ENCODE results near the gene VPS37B. TPM values are rescaled to one million over a fixed set of nuclear protein-coding genes. Genes with fewer than 3 reads are reported as not detected.
A peak's percentile ranks its signal among the peaks of the same experiment; 100 is the strongest.

VPS37B gene
- total RNA-seq, 1 experiment from 2014 or later, result not detected

DNA sequence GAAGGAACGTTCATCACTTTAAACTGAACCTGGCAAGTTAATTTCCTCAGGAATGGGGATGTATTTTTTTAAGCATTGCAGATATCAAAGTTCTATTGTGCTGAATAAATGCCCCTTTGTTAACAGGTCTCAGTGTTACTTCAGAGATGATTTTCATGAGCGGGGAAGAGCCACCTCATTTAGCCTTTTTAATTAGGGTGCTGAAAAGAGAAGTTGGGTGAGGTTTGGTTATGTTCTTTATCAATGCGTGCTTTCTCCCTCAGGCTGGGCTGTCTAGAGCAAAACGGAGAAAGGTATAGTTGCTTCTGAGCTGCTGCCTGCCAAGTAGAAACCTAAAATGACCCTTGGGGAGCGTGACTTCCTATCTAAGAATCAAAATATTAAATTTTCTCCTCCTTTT lies 68.7 kb downstream of the VPS37B start:
- peak; percentile 45 for DNase-seq
- peak overlapping the region; percentile 58; the same call in 1 of the 2 replicates for H2AFZ ChIP-seq (ENCODE audit: low read length)
- no peaks in the 10 kb centered on the region for H3K9me3 ChIP-seq (ENCODE audit: low read length)
- H3K4me2 ChIP-seq (ENCODE audit: low read depth, low read length, poor library complexity, severe bottlenecking), result peak overlapping the region; percentile 59
- H3K9ac ChIP-seq (ENCODE audit: low read length), result peak overlapping the region; percentile 25; the same call in 1 of the 2 replicates
- H3K4me1 ChIP-seq (ENCODE audit: low read length), result peaks cover 34% of the 10 kb centered on the region
- H3K79me2 ChIP-seq (ENCODE audit: low read length), result no peaks in the 10 kb centered on the region
- H4K20me1 ChIP-seq (ENCODE audit: insufficient read depth, low read depth, low read length), result no peaks in the 10 kb centered on the region
- H3K9me2 ChIP-seq (replicated peaks; ENCODE audit: insufficient read depth, low read length), result no peaks in the 10 kb centered on the region
- peak overlapping the region; percentile 33; the same call in 1 of the 2 replicates for H3K4me3 ChIP-seq (ENCODE audit: low read length)
- H3K27ac ChIP-seq (ENCODE audit: low read length), result peak overlapping the region; percentile 30; the same call in 1 of the 2 replicates
- no peaks in the 10 kb centered on the region for H3K36me3 ChIP-seq (ENCODE audit: insufficient read depth, low read length)
- H3K27me3 ChIP-seq (ENCODE audit: low read length), result no peaks in the 10 kb centered on the region

DNA sequence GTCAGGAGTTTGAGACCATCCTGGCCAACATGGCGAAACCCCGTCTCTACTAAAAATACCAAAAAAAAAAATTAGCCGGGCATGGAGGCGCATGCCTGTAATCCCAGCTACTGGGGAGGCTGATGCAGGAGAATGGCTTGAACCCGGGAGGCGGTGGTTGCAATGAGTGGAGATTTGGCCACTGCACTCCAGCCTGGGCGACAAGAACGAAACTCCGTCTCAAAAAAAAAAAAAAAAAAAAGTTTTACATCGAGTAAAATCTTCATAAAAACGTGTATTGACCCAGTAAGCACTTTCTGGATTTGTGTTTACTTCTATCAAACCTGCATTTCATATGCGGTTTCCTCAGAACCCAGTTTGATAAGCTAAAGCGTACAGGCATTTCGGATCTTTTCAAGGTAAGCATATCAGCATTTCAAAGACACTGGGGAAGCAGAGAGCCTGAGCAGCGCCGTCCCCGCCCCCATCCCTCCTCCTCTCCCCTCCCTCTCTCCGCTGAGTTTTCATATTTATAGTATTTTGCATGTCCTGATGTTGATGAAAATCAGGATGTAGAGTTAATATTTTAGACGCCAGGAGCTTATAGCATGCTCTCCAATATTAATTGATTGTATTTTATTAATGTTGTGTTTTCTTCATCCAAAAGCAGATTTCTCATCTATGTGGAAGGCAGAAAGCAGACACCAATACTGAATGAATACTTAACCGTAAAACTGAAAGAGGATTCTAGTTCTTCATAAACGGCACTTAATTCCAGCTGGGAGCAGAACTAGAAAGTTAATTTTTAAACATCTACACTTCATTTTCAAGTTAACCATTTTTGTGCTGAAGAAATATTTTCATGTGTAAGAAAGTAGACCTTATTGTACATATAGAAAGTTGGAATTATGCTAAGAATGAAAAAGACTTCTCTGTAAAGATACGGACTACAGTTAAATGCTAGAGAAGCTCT lies 69.9 kb downstream of the VPS37B start:
- H3K4me3 ChIP-seq (ENCODE audit: low read length), result peak overlapping the region; percentile 35
- H4K20me1 ChIP-seq (ENCODE audit: insufficient read depth, low read depth, low read length), result no peaks in the 10 kb centered on the region
- no peaks in the 10 kb centered on the region for H3K79me2 ChIP-seq (ENCODE audit: low read length)
- peak overlapping the region; percentile 44 for H2AFZ ChIP-seq (ENCODE audit: low read length)
- no peaks in the 10 kb centered on the region for H3K9me2 ChIP-seq (replicated peaks; ENCODE audit: insufficient read depth, low read length)
- peak; percentile 58 for DNase-seq
- peak overlapping the region; percentile 59 for H3K4me2 ChIP-seq (ENCODE audit: low read depth, low read length, poor library complexity, severe bottlenecking)
- no peaks in the 10 kb centered on the region for H3K36me3 ChIP-seq (ENCODE audit: insufficient read depth, low read length)
- H3K4me1 ChIP-seq (ENCODE audit: low read length), result peaks cover 42% of the 10 kb centered on the region
- H3K9ac ChIP-seq (ENCODE audit: low read length), result peak overlapping the region; percentile 19
- no peaks in the 10 kb centered on the region for H3K9me3 ChIP-seq (ENCODE audit: low read length)
- no peak overlapping the region; the same call in 1 of the 2 replicates for H3K27ac ChIP-seq (ENCODE audit: low read length)
- no peaks in the 10 kb centered on the region for H3K27me3 ChIP-seq (ENCODE audit: low read length)

DNA sequence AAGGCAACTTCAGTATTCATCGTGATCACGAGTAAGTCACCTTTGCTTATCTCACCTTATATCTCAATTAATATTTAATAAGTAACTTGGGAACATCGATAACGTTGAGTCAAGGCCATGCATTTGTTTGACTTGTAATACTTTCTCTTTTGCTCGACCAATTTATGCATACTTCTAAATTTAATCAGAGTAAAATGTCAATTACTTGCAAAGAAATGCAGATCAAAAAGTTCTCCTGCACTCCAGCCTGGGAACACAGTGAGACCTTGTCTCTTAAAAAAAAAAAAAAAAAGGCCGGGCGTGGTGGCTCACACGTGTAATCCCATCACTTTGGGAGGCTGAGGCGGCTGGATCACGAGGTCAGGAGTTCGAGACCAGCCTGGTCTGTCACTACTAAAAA lies 72.5 kb downstream of the VPS37B start:
- Histone ChIP-seq H2AFZ (ENCODE audit: low read length) (no peak overlapping the region), H3K9me3 (ENCODE audit: low read length) (no peaks in the 10 kb centered on the region)

DNA sequence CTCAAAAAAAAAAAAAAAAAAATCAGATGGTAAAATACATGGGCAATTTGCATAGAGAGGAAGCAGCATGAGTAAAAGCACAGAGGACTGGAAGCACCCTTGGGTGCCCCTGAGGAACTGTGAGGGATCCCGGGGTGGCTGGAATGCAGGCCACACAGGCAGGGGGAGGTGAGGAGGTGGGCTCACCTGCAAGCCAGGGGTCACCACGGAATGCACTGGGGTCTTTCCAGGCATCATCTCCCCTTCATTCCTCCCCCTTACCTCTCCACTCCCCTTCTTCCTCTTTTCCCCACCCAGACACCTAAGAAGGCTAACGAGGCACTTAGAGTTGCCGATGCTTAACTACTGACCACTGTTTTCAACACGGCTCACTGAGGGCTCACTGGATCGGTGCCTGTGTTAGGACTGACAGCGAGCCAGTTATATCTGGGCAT lies 75.1 kb downstream of the VPS37B start:
- Histone ChIP-seq H3K4me3 (ENCODE audit: low read length) (peak overlapping the region; percentile 42; the same call in 1 of the 2 replicates), H2AFZ (ENCODE audit: low read length) (peak overlapping the region; percentile 47; the same call in 1 of the 2 replicates), H3K9ac (ENCODE audit: low read length) (peak overlapping the region; percentile 36; the same call in 1 of the 2 replicates), H3K79me2 (ENCODE audit: low read length) (no peaks in the 10 kb centered on the region), H3K9me2 (replicated peaks; ENCODE audit: insufficient read depth, low read length) (no peaks in the 10 kb centered on the region), H3K4me2 (ENCODE audit: low read depth, low read length, poor library complexity, severe bottlenecking) (peak overlapping the region; percentile 59), H3K9me3 (ENCODE audit: low read length) (no peaks in the 10 kb centered on the region), H3K4me1 (ENCODE audit: low read length) (peaks cover 33% of the 10 kb centered on the region), H3K36me3 (ENCODE audit: insufficient read depth, low read length) (no peaks in the 10 kb centered on the region), H4K20me1 (ENCODE audit: insufficient read depth, low read depth, low read length) (no peaks in the 10 kb centered on the region), H3K27ac (ENCODE audit: low read length) (no peak overlapping the region), H3K27me3 (ENCODE audit: low read length) (no peaks in the 10 kb centered on the region)
- DNase-seq, result peak; percentile 75

More for the DNA sequence above, 72.5 kb downstream of the VPS37B start:
- H3K9ac ChIP-seq (ENCODE audit: low read length), result no peak overlapping the region
- no peaks in the 10 kb centered on the region for H3K9me2 ChIP-seq (replicated peaks; ENCODE audit: insufficient read depth, low read length)
- H4K20me1 ChIP-seq (ENCODE audit: insufficient read depth, low read depth, low read length), result no peaks in the 10 kb centered on the region
- no peak overlapping the region for H3K4me3 ChIP-seq (ENCODE audit: low read length)
- no peaks in the 10 kb centered on the region for H3K27me3 ChIP-seq (ENCODE audit: low read length)
- peaks cover 52% of the 10 kb centered on the region for H3K4me1 ChIP-seq (ENCODE audit: low read length)
- H3K36me3 ChIP-seq (ENCODE audit: insufficient read depth, low read length), result no peaks in the 10 kb centered on the region
- no peak for DNase-seq
- H3K79me2 ChIP-seq (ENCODE audit: low read length), result no peaks in the 10 kb centered on the region
- no peak overlapping the region for H3K4me2 ChIP-seq (ENCODE audit: low read depth, low read length, poor library complexity, severe bottlenecking)
- H3K27ac ChIP-seq (ENCODE audit: low read length), result no peak overlapping the region

DNA sequence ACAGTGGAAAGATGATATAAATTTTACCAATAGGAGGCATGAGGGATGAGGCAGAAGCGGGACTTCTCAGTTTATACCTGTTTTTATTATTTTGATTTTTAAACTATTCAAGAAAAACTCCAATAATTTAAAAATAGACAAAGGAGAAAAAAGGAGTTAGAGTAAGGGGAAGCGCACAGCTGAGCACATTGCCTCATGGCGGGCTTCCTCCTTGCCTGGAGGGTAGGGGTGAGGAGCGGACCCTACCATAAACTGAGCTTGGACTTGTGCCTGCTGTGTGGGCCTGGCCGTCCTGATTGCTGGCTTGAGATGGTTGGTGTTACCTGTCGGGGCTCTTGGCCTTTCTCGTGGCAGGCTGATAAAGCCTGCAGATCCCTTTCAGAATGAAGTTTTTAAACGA lies 75.8 kb downstream of the VPS37B start:
- DNase-seq, result no peak
- H3K9me2 ChIP-seq (replicated peaks; ENCODE audit: insufficient read depth, low read length), result no peaks in the 10 kb centered on the region
- H3K79me2 ChIP-seq (ENCODE audit: low read length), result no peaks in the 10 kb centered on the region
- peaks cover 29% of the 10 kb centered on the region for H3K4me1 ChIP-seq (ENCODE audit: low read length)
- no peaks in the 10 kb centered on the region for H3K27me3 ChIP-seq (ENCODE audit: low read length)
- peak overlapping the region; percentile 59 for H3K4me2 ChIP-seq (ENCODE audit: low read depth, low read length, poor library complexity, severe bottlenecking)
- no peaks in the 10 kb centered on the region for H3K9me3 ChIP-seq (ENCODE audit: low read length)
- no peaks in the 10 kb centered on the region for H3K36me3 ChIP-seq (ENCODE audit: insufficient read depth, low read length)
- no peak overlapping the region for H3K27ac ChIP-seq (ENCODE audit: low read length)
- no peaks in the 10 kb centered on the region for H4K20me1 ChIP-seq (ENCODE audit: insufficient read depth, low read depth, low read length)
- peak overlapping the region; percentile 68; the same call in 1 of the 2 replicates for H2AFZ ChIP-seq (ENCODE audit: low read length)
- no peak overlapping the region for H3K4me3 ChIP-seq (ENCODE audit: low read length)
- no peak overlapping the region; the same call in 1 of the 2 replicates for H3K9ac ChIP-seq (ENCODE audit: low read length)

DNA sequence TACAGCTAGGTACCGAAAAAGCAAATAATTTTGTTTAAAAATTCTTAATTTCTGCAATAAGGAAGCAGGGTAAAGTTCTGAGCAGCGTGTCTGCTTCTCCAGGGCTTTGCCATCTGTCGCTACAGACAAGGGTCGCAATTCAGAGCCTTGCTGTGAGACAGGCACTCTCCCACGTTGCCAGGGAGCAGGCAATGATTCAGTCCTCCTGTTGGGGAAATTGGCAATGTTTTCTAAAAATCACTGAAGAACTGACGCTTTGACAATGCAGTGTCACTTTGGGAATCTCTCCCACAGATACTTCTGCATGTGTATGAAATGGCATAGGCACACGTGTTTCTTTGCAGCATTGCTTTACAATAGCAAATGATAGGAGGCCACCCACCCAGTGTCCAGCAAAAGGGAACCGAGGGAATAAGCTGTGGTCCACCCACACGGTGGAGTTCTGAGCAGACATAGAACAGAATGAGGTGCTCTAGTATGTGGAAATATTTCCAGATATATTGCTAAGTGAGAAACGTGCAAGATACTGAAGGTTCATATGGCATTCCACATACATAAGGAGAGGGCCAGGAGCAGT lies 76.6 kb downstream of the VPS37B start:
- H3K9ac ChIP-seq (ENCODE audit: low read length), result no peak overlapping the region
- no peaks in the 10 kb centered on the region for H4K20me1 ChIP-seq (ENCODE audit: insufficient read depth, low read depth, low read length)
- H3K4me1 ChIP-seq (ENCODE audit: low read length), result peaks cover 29% of the 10 kb centered on the region
- no peaks in the 10 kb centered on the region for H3K36me3 ChIP-seq (ENCODE audit: insufficient read depth, low read length)
- no peak overlapping the region for H2AFZ ChIP-seq (ENCODE audit: low read length)
- H3K4me3 ChIP-seq (ENCODE audit: low read length), result no peak overlapping the region
- H3K4me2 ChIP-seq (ENCODE audit: low read depth, low read length, poor library complexity, severe bottlenecking), result no peak overlapping the region
- H3K27me3 ChIP-seq (ENCODE audit: low read length), result no peaks in the 10 kb centered on the region
- no peaks in the 10 kb centered on the region for H3K9me3 ChIP-seq (ENCODE audit: low read length)
- no peaks in the 10 kb centered on the region for H3K79me2 ChIP-seq (ENCODE audit: low read length)
- DNase-seq, result no peak
- H3K27ac ChIP-seq (ENCODE audit: low read length), result no peak overlapping the region
- no peaks in the 10 kb centered on the region for H3K9me2 ChIP-seq (replicated peaks; ENCODE audit: insufficient read depth, low read length)

Other genes with a start within 250 kb of the VPS37B start
- gene HCAR2, start 192.8 kb downstream of the VPS37B start, total RNA-seq (2014; rRNA removed; shearing (Covaris generic); ENCODE audit: low replicate concordance), result not detected in 2 replicates
- gene HCAR3, start 179.3 kb downstream of the VPS37B start, total RNA-seq (2014; rRNA removed; shearing (Covaris generic); ENCODE audit: low replicate concordance), result 0.22 TPM in 1 of 2 replicates, not detected in the other
- gene HCAR1, start 165.3 kb downstream of the VPS37B start, total RNA-seq (2014; rRNA removed; shearing (Covaris generic); ENCODE audit: low replicate concordance), result not detected in 2 replicates
- gene DENR, start 143.3 kb downstream of the VPS37B start, total RNA-seq (2014; rRNA removed; shearing (Covaris generic); ENCODE audit: low replicate concordance), result 53.4 and 72.8 TPM in 2 replicates
- 0.47 and 2.2 TPM in 2 replicates for gene CCDC62, start 121.6 kb downstream of the VPS37B start, total RNA-seq (2014; rRNA removed; shearing (Covaris generic); ENCODE audit: low replicate concordance)
- gene HIP1R, start 60.7 kb downstream of the VPS37B start, total RNA-seq (2014; rRNA removed; shearing (Covaris generic); ENCODE audit: low replicate concordance), result 19.4 and 42.9 TPM in 2 replicates
- 1.5 and 3.7 TPM in 2 replicates for gene ABCB9, start 70.3 kb upstream of the VPS37B start, total RNA-seq (2014; rRNA removed; shearing (Covaris generic); ENCODE audit: low replicate concordance)
- gene OGFOD2, start 79.1 kb upstream of the VPS37B start, total RNA-seq (2014; rRNA removed; shearing (Covaris generic); ENCODE audit: low replicate concordance), result 8.5 and 28.8 TPM in 2 replicates
- gene ARL6IP4, start 84.6 kb upstream of the VPS37B start, total RNA-seq (2014; rRNA removed; shearing (Covaris generic); ENCODE audit: low replicate concordance), result 85.1 and 210 TPM in 2 replicates

Data from Karpas-422 (cell line).